ENCODE data around the gene PRR29.
"Not testable (repeated sequence)": the region's sequence is repeated elsewhere in the genome, so short reads cannot be mapped to it uniquely, and the experiment has no call there.

Gene PRR29

DNA sequence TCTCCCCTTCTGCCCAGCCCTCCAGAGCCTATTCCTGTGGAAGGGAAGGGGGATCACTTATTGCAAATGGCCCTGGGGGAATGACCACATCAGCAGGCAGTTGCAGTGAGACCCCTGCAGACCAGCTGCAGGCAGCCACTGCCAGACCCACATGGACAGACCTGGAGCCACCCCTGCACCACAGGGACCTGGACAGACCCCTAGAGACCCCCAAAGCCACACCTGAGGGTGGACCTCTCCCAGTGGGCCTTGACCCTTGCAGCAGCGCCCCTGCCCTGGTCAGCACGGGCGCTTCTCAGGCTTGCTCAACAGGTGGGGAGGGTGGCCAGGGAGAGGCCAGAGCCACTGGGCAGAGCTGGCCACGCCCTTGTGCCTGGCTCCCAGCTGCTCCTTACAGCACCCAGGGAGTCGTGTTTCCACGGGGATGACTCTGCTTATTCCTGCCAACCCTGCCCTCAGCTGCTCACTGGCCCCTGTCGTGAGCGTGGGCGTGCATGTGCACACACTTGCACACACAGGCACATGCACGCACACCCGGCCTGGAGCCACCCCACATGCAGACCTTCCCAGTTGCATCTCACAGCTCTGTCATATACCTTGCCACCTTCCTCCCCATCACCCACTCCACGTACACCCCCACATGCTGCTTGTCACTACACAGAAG, 24.1 kb upstream of the PRR29 start:
- no peak for FAIRE-seq
- no peak for DNase-seq (ENCODE audit: extremely low spot score, insufficient read length, low read depth)

DNA sequence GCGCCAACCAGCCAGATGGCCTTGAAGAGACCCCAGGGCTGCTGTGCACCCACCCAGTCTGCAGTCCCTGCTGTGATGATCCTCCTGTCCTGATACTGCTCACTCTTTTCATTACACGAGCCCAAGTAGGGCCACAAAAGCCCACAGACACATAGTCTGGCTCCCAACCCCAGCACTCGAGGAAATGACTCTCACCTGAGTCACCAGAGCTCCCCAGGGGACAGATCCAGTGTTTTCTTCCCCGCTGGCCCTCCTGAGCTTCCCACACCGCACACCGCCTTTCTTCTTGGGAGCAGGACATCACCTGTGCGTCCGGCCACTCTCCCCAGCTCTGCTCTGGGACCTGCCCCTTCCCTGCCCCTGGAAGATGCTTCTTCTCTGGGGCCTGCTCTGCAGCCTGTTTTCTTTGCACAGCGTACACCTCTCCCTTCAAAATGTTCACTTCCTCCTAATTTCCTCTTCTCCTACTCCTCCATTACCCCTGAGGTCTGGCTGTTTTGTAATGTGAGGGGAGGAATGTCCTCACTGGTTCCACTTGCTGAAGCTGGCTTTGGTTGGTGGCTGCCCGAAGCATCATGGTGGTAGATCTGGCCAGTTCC, 23.5 kb upstream of the PRR29 start:
- FAIRE-seq (no peak), DNase-seq (ENCODE audit: extremely low spot score, insufficient read length, low read depth) (no peak)

- FAIRE-seq (no peak), DNase-seq (ENCODE audit: extremely low spot score, insufficient read length, low read depth) (no peak)
Observed at GRCh38 chr17:63975541-63976092, 22.5 kb upstream of the PRR29 start.

DNA sequence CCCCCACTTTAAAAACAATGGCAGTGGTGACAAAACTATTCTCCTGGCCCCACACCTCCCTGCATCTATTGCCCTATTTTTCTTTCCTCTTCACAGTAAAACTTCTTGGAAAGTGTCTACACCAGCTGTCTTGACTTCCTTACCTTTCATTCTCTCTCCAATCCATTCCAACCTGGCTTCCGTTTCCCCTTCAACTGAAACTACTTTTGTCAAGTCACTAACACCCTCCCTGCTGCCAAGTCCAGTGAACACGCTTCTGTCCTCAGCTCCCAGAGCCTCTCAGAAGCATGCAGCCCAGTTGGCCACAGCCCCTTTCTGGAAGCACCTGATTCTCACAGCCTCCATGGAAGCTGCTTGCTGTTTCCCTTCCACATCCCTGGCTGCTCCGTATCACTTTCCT, 21.4 kb upstream of the PRR29 start:
- no peak for FAIRE-seq
- no peak for DNase-seq (ENCODE audit: extremely low spot score, insufficient read length, low read depth)

GRCh38 chr17:63978272-63979200, 19.6 kb upstream of the PRR29 start:
- no peak for DNase-seq (ENCODE audit: extremely low spot score, insufficient read length, low read depth)
- FAIRE-seq: no peak

DNA sequence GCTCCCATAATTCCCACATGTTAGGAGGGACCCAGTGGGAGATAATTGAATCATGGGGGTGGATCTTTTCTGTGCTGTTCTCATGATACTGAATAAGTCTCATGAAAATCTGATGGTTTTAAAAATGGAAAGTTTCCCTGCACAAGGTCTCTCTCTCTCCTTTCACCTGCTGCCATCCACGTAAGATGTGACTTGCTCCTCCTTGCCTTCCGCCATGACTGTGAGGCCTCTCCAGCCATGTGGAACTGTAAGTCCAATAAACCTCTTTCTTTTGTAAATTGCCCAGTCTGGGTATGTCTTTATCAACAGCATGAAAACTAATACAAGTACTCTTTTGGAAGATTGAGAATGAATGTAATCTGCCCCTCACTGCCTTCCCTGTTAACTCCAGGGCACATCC, 15.5 kb upstream of the PRR29 start:
- DNase-seq (ENCODE audit: extremely low spot score, insufficient read length, low read depth); FAIRE-seq: not testable (repeated sequence)

GRCh38 chr17:63983320-63983719, 14.8 kb upstream of the PRR29 start:
- DNase-seq (ENCODE audit: extremely low spot score, insufficient read length, low read depth): no peak
- no peak for FAIRE-seq

GRCh38 chr17:63984236-63984635, 13.9 kb upstream of the PRR29 start:
- no peak for FAIRE-seq
- no peak for DNase-seq (ENCODE audit: extremely low spot score, insufficient read length, low read depth)

DNA sequence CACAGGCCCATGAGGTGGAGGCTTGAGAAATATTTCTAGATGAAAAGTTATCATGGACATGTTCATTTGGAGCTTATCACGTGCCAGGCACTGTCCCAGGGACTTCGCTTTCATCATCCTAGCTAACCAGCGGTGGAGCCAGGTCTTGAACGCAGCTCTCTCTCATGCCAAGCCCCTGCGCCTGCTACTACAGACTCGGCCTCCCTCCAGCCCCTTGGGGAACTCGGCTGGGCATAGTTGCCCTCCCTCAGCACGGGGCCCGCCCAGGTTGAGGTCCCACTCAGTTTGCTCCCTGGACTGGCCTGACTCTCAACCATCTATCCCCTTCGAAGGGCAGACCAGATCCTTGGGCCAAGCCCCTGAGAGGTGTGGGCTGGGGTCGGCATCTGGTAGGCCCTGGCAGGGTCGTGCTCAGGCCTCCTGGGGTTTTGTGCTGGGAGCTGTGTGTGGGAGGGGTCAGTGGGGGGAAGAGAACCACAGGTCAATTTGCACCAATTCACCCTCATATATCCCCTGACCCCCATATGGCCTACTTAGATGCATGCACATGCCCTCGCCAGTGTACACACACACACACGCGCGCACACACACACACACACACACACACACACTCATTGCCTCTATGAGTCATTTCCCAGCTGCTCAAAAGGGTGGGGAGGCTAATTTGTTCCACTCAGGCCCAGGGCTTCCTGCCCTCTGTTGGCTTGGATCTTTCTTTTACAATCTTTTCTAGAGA, 13.3 kb upstream of the PRR29 start:
- no peak for DNase-seq (ENCODE audit: extremely low spot score, insufficient read length, low read depth)

GRCh38 chr17:63985387-63986140, 12.6 kb upstream of the PRR29 start:
- DNase-seq (ENCODE audit: extremely low spot score, insufficient read length, low read depth): no peak
- no peak for FAIRE-seq

More for the DNA sequence above, 13.3 kb upstream of the PRR29 start:
- FAIRE-seq: no peak

GRCh38 chr17:63986821-63987220, 11.3 kb upstream of the PRR29 start:
- FAIRE-seq (no peak), DNase-seq (ENCODE audit: extremely low spot score, insufficient read length, low read depth) (no peak)

DNA sequence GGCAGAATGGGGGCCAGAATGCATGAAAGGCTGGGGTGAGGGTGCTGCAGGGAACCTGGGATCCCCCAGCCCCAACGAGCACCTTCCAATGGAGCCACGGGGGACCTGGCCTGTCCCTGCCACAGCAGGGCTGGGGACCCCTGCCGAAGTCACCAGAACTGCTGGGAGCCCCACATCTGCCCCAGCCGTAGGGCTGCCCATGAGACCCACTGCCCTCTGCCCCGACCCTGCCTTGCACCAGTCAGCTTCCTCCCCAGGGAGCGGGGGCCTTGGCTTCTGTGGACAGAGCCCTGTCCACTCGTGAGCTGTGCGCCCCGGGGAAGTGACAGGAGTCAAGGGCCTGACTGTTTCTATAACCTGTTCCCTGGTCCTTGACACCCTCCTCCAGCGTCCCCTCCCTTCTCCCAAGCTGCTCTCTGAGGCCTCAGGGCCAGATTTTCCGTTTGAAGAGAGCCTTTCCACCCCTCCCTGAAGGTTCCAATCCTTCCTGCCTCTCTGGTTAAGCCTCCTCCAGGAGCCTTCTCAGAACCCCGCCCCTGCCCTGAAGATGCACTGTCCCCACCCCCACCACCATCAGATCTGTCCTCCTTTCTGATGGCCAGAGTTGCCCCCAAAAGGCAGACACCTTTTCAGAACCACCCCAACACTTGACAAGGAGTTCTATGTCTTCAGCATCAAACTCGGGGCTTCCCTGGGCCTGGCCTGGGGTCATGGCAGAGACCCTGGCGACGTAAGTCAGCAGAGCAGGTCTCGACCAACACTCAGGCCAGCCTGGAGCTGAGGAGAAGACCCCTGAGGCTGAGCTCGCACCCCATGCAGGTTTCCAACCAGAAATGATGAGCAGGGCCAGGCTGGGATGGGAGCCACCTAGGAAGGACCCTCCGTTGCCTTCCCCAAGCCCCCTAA, 10.7 kb upstream of the PRR29 start:
- FAIRE-seq: no peak
- DNase-seq (ENCODE audit: extremely low spot score, insufficient read length, low read depth): no peak

DNA sequence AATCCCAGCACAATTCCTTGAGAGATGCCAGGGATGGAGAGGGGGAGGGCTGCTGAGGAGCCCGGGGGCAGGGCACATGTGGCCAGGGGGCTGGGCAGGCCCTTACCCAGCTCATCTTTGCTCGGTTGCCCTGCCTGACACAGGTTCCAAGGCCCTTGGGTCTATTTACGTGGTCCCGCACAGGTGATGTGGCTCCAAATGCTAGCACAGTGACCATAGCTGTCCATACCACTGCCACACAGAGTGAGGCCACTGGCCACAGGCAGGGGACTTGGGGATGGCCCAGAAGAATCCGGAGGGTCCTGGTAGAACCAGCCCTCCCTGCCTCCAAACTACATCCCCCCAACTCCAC, 10.0 kb upstream of the PRR29 start:
- no peak for FAIRE-seq
- DNase-seq (ENCODE audit: extremely low spot score, insufficient read length, low read depth): no peak

DNA sequence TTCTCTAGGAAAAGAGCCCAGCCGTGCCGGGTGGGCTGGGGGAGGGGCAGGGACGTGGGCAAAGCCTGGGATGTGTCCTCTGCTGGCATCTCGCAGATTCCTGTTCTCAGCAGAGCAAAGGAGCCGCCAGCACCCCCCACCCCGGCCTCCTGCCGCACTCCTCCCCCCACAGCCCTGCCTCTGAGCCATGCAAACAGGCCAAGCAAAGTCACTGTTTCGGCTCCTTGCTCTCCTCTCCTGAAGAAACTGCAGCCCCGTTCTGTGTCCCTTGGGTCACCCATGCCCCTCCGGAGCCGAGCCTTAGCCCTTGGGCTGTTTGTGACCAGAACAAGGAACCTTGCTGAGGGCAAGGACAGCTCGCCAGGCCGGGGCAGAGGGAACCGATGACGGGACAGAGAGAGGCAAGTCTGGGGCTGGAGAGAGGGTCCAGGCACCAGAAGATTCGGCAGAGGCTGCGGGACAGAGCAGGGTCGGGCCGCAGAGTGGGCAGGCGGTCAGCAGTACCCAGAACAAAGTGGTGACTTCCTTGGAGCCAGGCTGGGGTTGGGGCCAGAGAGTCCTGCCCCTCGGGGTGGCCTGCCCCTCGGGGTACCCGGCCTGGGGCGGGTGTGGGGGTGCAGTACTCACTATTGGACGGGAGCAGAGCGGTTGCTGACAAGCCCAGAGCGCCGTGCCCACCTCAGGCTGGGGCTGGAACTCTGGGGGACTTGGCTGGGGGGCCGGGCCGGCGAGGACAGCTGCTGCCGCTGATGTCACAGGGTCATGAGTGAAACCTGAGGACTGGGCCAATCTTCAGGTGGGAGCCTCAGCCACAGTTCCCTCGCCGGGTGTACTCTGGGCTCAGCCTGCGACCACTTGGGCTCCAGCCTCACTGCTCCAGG, 9.2 kb upstream of the PRR29 start:
- no peak for FAIRE-seq
- DNase-seq (ENCODE audit: extremely low spot score, insufficient read length, low read depth): no peak

- DNase-seq (ENCODE audit: extremely low spot score, insufficient read length, low read depth) (no peak), FAIRE-seq (no peak)
Observed at GRCh38 chr17:63989622-63990345, 8.4 kb upstream of the PRR29 start.

DNA sequence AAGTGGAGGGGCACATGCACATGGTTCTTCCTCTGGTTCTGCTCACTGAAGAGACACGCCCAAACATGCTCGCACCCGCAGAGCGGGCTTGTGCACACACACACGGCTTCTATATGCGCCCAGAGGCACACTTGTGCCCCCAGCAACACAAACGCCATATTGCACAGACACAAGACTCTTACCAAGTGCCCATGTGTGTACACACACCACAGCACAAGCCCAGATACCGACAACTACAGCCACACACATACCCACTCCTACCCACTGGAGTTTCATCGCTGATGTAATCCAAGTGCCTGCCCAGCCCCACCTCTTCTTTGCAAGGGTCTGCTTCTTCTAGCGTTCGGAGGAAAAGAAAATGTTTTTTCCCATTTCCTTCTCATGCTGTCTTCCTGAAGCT, 6.5 kb upstream of the PRR29 start:
- DNase-seq (ENCODE audit: extremely low spot score, insufficient read length, low read depth): no peak
- FAIRE-seq: no peak

All from GM18507 (cell line).